GM23248 (cell line): ENCODE measurements around the gene TWF2.

Source experiments
- EZH2 ChIP-seq: fragments of 200-600 bp; sonication (generic); IDR thresholded peaks from 2 replicates; pipeline ENCODE4 v1.6.1; 2018; ENCODE audit warnings: antibody characterized with exemption, mild to moderate bottlenecking; ENCODE audit not compliant: insufficient read depth, poor library complexity, severe bottlenecking
- EZH2phosphoT487 ChIP-seq: fragments of 200-600 bp; sonication (generic); IDR thresholded peaks from 2 replicates; pipeline ENCODE4 v1.6.1; 2018; ENCODE audit warnings: antibody characterized with exemption, moderate library complexity, mild to moderate bottlenecking, low read depth; ENCODE audit not compliant: insufficient read depth

- TF ChIP-seq EZH2 = no peak
- TF ChIP-seq EZH2phosphoT487 = no peak
Observed at GRCh38 chr3:52277071-52277964, 38.4 kb upstream of the TWF2 start.
